ENCODE measurements around the gene RNGTT.

DNA sequence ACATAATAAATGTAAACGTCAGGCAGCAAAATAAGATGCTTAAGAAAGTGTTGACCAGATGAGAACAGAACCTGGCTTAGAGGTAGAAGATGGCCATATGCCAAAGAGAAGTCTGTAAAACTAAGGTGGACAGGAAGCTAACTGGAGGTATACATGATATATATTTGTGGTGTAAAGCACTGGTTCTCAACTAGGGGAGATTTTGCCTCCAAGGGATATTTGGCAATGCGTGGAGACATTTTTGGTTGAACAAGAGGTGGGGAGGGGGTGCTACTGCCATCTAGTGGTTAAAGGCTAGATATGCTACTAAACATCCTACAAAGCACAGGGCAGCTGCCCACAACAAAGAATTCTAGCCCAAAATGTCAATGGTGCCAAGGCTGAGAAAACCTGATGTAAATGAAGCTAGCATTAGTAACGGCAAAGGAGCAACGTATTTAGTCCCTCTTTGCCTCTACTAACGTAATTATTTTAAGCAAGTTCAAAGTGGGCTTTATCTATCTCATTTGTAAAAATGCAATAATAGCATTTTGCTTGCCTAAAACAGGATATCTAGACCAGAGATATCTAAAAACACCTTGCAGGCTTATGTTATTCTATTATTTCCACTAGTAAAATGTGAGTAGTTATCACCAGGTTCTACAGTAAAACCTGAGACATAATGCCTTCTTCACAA is 182.6 kb downstream of the RNGTT start:
- TF ChIP-seq, protein P1, sequence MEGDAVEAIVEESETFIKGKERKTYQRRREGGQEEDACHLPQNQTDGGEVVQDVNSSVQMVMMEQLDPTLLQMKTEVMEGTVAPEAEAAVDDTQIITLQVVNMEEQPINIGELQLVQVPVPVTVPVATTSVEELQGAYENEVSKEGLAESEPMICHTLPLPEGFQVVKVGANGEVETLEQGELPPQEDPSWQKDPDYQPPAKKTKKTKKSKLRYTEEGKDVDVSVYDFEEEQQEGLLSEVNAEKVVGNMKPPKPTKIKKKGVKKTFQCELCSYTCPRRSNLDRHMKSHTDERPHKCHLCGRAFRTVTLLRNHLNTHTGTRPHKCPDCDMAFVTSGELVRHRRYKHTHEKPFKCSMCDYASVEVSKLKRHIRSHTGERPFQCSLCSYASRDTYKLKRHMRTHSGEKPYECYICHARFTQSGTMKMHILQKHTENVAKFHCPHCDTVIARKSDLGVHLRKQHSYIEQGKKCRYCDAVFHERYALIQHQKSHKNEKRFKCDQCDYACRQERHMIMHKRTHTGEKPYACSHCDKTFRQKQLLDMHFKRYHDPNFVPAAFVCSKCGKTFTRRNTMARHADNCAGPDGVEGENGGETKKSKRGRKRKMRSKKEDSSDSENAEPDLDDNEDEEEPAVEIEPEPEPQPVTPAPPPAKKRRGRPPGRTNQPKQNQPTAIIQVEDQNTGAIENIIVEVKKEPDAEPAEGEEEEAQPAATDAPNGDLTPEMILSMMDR (IDR thresholded peaks at IDR 0.05; ENCODE audit: poor library complexity), result peak; percentile 70
- TF ChIP-seq EZH2 (IDR thresholded peaks at IDR 0.05; ENCODE audit: borderline replicate concordance), result no peak

All from hepatocyte (in vitro differentiated cells).